Effector memory CD4-positive, alpha-beta T cell (primary cell): Measurements from ENCODE around the gene ZBED1.

Experiments
- DNase-seq, 3 donors: peaks; one replicate each; pipeline ENCODE4 v3.0.0-alpha.2; 2020
- H3K27ac ChIP-seq: 2 replicates; pipeline ENCODE4 v1.7.0; 2013; ENCODE audit warnings: mild to moderate bottlenecking, low read length, moderate library complexity; ENCODE audit not compliant: insufficient read depth, poor library complexity, severe bottlenecking
- H3K27me3 ChIP-seq: replicated peaks from 2 replicates; pipeline ENCODE4 v1.7.0; 2013; ENCODE audit warnings: mild to moderate bottlenecking, low read length; ENCODE audit not compliant: insufficient read depth, control insufficient read depth, poor library complexity, severe bottlenecking
- H3K36me3 ChIP-seq: 2 replicates; pipeline ENCODE4 v1.7.0; 2013; ENCODE audit warnings: mild to moderate bottlenecking, low read length, moderate library complexity; ENCODE audit not compliant: control insufficient read depth, insufficient read depth
- H3K4me1 ChIP-seq: 2 replicates; pipeline ENCODE4 v1.7.0; 2013; ENCODE audit warnings: low read length, mild to moderate bottlenecking; ENCODE audit not compliant: control insufficient read depth, insufficient read depth, poor library complexity, severe bottlenecking
- H3K4me3 ChIP-seq: 2 replicates; pipeline ENCODE4 v1.7.0; 2013; ENCODE audit warnings: low read length, low read depth, mild to moderate bottlenecking; ENCODE audit not compliant: insufficient read depth, poor library complexity, severe bottlenecking
- H3K9me3 ChIP-seq: 2 replicates; pipeline ENCODE4 v1.7.0; 2013; ENCODE audit warnings: mild to moderate bottlenecking, low read length, moderate library complexity; ENCODE audit not compliant: control insufficient read depth

Gene ZBED1

DNA sequence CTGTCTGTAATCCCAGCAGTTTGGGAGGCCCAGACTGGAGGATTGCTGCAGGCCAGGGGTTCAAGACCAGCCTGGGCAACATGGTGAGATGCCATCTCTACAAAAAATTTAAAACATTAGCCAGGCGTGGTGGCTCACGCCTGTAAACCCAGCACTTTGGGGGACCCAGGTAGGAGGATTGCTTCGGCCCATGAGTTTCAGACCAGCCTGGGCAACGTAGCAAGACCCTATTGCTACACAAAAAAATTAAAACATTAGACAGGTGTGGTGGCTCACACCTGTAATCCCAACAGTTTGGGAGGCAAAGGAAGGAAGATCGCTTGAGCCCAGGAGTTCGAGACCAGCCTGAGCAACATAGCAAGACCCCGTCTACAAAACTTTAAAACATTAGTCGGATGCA lies 1.3 kb downstream of the ZBED1 start:
- H3K27me3 ChIP-seq: no peaks in the 10 kb centered on the region
- no peak for DNase-seq
- no peak overlapping the region for H3K27ac ChIP-seq
- no peaks in the 10 kb centered on the region for H3K9me3 ChIP-seq
- H3K4me3 ChIP-seq: peak overlapping the region; percentile 75
- H3K4me1 ChIP-seq: peaks cover 14% of the 10 kb centered on the region
- H3K36me3 ChIP-seq: no peaks in the 10 kb centered on the region

- Histone ChIP-seq H3K36me3 (no peaks in the 10 kb centered on the region), H3K4me1 (peaks cover 14% of the 10 kb centered on the region), H3K27ac (no peak overlapping the region), H3K9me3 (no peaks in the 10 kb centered on the region), H3K27me3 (no peaks in the 10 kb centered on the region), H3K4me3 (no peak overlapping the region)
- no peak for DNase-seq
Observed at GRCh38 chrX:2498781-2499302, 1.9 kb downstream of the ZBED1 start.

DNA sequence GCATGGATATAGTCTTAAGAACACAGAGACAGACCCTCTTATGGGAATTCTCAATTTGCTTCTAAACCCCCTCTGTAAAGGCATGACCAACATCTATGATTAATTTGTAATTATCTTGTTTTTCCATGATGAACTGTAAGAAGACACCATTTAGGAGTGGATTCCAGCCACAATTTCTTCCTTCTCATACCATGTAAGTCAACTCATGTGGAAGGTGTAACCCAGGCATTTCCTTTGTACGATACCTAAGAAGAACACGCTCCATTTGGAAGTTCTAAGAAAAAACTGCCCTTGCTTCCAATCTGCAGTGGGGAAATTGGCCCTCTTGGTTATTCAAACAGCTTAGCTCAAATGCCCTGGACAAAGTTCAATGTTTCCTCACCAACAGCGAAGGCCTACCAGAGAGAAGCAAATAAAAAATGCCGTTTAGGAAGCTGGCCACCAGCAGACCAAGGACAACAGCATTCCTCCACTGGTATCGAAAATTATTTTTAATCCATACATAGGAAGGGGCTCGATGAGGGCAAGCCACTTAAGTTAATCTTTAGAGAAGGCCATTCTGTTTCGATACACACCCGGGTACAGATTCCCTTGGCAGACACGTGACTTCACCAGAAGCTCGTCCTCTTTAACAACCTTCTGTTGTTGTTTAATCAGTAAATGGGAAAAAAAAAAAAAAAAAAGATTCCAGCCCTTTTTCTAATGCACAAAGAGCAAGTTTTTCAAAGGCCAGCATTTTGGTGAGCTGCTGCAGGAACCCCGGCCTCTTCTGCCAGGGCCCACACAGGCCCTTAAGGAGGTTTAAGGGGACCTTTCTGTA lies 2.6 kb downstream of the ZBED1 start:
- H3K27ac ChIP-seq: no peak overlapping the region
- no peaks in the 10 kb centered on the region for H3K36me3 ChIP-seq
- H3K9me3 ChIP-seq: no peaks in the 10 kb centered on the region
- no peaks in the 10 kb centered on the region for H3K27me3 ChIP-seq
- DNase-seq: no peak
- H3K4me1 ChIP-seq: peaks cover 14% of the 10 kb centered on the region
- no peak overlapping the region for H3K4me3 ChIP-seq

- H3K27ac ChIP-seq: no peak overlapping the region
- no peak for DNase-seq
- H3K27me3 ChIP-seq: no peaks in the 10 kb centered on the region
- H3K36me3 ChIP-seq: peaks cover 1% of the 10 kb centered on the region
- no peak overlapping the region for H3K4me3 ChIP-seq
- peaks cover 9% of the 10 kb centered on the region for H3K4me1 ChIP-seq
- H3K9me3 ChIP-seq: no peaks in the 10 kb centered on the region
Observed at GRCh38 chrX:2495595-2495994, 5.2 kb downstream of the ZBED1 start.

DNA sequence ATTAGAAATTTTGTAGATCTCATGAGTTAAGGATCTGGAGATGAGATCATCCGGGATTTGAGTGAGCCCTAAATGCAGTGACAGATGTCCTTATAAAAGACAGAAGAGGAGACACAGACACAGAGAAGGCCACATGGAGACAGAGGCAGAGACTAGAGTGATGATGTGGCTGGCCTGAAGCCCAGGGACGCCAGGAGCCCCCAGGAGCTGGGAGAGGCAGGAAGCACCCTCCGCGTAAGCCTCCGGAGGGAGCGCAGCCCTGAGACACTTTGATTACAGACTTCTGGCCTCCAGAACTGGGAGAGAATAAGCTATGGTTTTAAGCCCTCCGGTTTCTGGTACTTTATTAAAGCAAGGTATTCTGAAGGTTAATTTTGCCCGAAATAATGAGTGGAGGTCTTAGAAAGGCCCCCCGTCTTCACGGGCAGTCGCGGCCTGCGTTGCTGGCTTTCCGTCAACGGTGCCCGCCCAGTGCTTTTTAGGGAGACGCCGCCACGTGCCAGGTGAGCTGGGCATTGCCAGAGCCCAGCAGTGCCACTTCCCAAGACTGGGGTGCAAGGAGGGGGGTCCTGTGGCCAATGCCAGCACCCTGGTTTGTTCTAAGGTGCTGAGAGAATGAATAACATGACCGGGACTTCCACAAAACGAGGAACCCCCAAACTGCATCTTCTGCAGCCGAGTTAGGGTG lies 8.1 kb downstream of the ZBED1 start:
- DNase-seq: no peak
- Histone ChIP-seq H3K9me3 (no peaks in the 10 kb centered on the region), H3K27me3 (no peaks in the 10 kb centered on the region), H3K4me3 (no peak overlapping the region), H3K4me1 (no peaks in the 10 kb centered on the region), H3K27ac (no peak overlapping the region), H3K36me3 (peaks cover 27% of the 10 kb centered on the region)

DNA sequence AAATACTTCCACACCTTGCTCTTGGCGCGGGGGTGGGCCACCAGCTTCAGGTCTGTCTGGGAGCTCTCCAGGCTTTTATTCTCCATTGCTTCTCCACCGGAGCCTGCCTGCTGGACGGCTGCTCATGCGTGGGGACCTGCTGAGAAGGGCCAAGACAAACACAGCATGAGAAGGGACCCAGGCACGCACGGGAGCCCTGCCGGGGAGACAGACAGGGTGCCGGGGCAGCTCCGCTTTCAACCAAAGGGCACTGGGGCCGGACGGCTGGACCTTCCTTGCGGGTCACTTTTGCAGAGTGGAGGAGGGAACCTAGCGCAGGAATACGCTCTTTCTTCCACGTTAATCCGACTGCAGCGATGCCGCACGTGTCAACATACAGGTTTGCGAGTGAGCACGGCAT lies 10.1 kb downstream of the ZBED1 start:
- no peak for DNase-seq
- Histone ChIP-seq H3K36me3 (peaks cover 27% of the 10 kb centered on the region), H3K9me3 (no peaks in the 10 kb centered on the region)

GRCh38 chrX:2489446-2490445 lies 11.0 kb downstream of the ZBED1 start:
- Histone ChIP-seq H3K27ac (no peak overlapping the region), H3K4me1 (no peaks in the 10 kb centered on the region), H3K4me3 (no peak overlapping the region), H3K9me3 (no peaks in the 10 kb centered on the region), H3K27me3 (no peaks in the 10 kb centered on the region), H3K36me3 (peaks cover 27% of the 10 kb centered on the region)
- no peak for DNase-seq

More for the DNA sequence above, 10.1 kb downstream of the ZBED1 start:
- no peak overlapping the region for H3K27ac ChIP-seq
- H3K27me3 ChIP-seq: no peaks in the 10 kb centered on the region
- H3K4me3 ChIP-seq: no peak overlapping the region
- H3K4me1 ChIP-seq: no peaks in the 10 kb centered on the region

- Histone ChIP-seq H3K4me1 (no peaks in the 10 kb centered on the region), H3K36me3 (peaks cover 27% of the 10 kb centered on the region), H3K4me3 (no peak overlapping the region), H3K27ac (no peak overlapping the region), H3K9me3 (no peaks in the 10 kb centered on the region), H3K27me3 (no peaks in the 10 kb centered on the region)
- no peak for DNase-seq
Observed at GRCh38 chrX:2488621-2489285, 12.0 kb downstream of the ZBED1 start.

GRCh38 chrX:2487366-2487765 lies 13.4 kb downstream of the ZBED1 start:
- Histone ChIP-seq H3K9me3 (no peaks in the 10 kb centered on the region), H3K4me3 (no peak overlapping the region), H3K27me3 (no peaks in the 10 kb centered on the region), H3K27ac (no peak overlapping the region), H3K4me1 (no peaks in the 10 kb centered on the region), H3K36me3 (peaks cover 27% of the 10 kb centered on the region)
- no peak for DNase-seq
